Left lobe of liver (tissue), 2 donors: Measurements from ENCODE around the gene DOCK2. TPM values are rescaled to one million over a fixed set of nuclear protein-coding genes. Genes with fewer than 3 reads are reported as not detected.
"Not testable (repeated sequence)": the region's sequence is repeated elsewhere in the genome, so short reads cannot be mapped to it uniquely, and the experiment has no call there.

ENCODE experiments used
- ATAC-seq: fragments of 200-7000 bp; cut with Tn5 transposase; one replicate; pipeline ENCODE4 v1.9.1; 2020; ENCODE audit warnings: mild to moderate bottlenecking, moderate library complexity
- DNase-seq: peaks from one replicate; pipeline ENCODE4 v3.0.0-alpha.2; 2020; ENCODE audit warnings: low spot score
- total RNA-seq: library from RNA; stranded (reverse); gene quantifications from one replicate; pipeline ENCODE4 v1.2.1, GENCODE V29; 2021
- donor health status: DM: no; HTN: no; CAD: no; lungs with moderate emphysema.
- donor health status: DM: no; HTN: yes; CAD: no.

The DOCK2 gene
- total RNA-seq, 1 donor from 2014 or later = 4.1 TPM

DNA sequence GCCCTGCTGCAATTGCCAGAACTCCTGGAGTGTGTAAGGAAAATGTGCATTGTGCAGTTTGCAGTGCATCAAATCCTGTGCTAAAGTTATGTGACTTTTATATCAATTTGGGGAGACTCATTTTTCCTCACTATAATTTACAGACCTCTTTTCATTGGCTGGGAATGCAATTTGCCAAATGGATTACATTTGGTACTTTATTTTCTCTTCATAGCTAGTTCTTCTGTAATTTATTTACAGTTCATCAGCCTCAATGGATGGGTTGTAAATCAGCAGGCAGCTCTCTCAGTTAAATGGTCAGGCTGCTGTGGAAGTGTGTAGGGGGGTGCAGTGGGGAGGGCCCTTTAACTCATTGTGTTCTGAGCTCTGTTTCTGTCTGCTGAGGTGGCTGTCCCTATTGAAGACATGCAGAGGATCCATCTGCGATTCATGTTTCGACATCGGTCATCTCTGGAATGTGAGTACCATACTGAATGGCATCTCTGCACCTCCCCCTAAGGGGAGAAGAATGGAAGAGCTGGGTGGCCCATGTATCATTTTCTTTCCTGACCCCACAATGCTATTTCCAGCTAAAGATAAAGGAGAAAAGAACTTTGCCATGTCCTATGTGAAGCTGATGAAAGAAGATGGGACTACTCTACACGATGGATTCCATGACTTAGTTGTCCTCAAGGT is 74.6 kb downstream of the DOCK2 start:
- no peak for ATAC-seq
- no peak for DNase-seq

DNA sequence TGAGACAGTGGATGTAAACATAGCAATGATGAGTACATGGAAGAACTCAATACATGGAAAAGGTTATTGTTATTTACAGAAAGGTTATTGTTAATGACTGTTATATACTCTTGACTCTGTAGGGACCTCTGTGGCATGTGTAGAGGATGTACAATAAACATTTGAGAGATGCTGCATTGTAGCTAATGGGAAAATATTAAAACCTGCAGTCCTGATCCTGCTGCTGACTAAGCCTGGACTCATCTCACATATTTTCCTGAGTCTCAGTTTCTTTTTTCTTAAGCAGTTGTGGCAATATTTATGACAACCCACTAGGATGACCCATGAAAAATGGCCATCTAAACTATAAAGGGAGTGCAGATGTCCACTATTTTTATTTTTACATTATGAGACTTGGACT is 75.4 kb downstream of the DOCK2 start:
- ATAC-seq (no peak), DNase-seq (no peak)

DNA sequence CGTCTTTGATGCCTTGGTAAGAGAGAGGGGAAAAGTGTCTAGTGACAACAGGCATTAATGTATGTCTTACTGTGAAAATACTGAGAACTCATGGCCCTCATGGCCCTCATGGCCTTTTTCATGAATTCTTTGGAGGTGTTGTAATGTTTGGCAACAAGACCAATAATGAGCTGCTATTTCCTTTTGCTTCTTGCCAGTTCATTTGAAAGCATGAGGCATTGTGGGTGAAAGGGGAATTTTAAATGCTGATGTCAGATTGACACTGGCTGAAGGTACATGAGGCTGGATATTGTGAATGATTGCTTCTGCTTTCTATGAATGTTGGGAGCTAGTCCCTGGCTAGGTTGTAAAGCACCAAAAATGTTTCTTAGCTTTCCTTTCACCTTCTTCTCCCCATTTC is 79.2 kb downstream of the DOCK2 start:
- DNase-seq (no peak), ATAC-seq (no peak)

DNA sequence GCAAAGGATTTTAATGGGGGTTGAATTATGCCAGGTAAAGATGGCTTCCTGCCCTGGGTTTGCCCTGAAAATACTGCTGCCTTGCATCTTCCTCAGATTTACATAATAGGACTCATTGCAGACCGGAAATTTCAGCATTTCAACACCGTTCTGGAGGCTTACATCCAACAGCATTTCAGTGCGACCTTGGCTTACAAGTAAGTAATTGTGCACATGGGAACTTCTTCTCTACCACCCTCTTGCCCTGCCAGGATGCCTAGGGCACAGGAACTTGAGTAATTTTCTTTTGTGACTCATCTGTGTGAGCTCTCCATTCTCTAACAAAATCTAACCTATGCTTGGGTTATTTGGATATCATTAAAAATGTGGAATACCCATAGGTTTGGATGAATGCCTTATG is 80.2 kb downstream of the DOCK2 start:
- ATAC-seq (no peak), DNase-seq (no peak)

DNA sequence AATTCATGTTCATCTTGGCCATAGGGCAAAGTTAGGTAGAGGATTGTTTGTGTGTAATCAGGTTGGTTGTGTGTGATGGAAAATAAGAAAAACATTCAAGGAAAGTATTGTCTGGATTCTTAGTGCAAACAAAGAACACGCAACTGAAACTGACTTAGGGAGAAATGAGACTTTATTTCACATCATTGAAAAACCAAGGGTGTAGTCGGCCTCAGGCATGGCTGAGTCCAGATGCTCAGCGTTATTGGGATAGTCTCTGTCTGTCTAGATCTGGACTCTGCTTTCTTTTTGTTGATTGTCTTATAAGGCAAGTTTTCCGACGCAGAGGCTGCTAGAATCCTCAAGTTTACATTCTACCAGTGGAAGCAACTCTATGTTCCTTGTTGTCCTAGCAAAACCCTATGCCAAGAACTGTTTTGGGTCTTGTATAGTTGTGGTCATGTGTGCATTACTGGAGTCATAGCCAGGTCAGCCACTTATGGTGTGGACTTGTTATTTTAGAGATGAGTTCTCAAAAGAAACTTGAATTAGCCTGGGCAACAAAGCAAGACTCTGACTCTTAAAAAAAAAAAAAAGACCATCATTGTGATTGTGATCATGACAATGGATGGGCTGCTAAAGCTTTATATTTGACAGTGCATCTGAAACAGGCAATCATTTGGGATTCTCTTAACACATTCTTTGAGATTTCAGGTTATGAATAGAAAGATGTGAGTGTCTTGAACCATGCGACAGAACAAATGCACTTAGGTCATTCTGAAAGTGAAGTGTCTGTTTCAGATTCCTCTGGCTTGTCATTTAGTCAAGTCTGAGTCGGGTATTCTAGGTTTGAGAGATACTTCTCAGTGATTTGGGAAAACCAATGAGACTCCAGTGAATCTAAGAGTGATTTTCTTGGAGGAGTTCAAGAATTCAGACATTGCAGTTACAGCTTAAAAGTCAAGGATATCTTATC is 82.6 kb downstream of the DOCK2 start:
- ATAC-seq = no peak
- no peak for DNase-seq

DNA sequence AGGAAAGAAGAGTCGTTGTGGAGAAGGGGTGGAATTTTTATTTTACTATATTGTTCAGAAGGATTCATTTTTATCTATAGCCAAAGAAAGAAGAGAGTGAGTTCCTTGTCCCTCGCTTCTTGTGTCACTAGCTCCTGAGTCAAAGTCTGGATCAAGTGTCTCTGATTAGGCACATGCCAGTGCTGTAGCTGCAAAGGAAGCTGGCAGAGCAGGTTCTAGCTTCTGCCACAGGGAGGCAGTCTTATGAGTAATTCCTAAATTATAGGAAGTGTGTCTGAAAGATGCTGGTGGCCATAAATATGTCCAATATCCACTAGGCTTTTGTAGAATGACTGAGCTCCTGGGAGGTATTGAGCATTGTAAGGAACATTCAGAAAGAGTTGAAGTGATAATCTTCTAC is 84.7 kb downstream of the DOCK2 start:
- ATAC-seq (no peak), DNase-seq (no peak)

DNA sequence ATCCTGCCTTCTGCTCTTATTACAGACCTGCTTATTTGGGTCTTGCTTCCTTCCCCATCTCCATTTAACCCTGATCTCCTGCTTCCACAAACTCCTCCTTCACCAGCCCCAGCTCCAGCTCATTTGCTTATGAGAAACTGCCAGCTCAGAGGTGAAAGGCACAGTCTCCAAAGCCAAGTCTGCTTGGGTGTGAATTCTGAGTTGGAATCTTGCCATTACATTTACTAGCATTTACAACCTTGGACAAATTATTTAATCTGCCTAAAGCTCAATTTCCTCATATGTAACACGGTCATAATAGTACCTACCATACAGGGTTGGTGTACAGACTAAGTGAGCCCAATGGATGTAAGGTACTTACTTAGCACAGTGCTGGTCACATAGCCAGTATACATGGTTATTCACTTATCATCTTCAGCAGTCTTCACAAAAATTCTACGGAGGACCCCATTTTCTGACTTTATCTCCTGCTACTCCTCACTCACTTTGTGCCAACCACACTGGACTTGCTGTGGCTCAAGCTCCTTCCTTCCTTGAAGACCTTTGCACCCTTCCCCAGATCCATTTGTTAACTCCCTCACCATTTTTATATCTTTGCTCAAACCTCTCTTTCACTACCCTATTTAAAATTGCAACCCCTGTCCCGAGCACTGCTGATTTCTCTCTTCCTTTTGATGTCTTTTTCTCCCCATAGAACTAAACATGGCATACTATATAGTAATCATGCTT is 86.2 kb downstream of the DOCK2 start:
- ATAC-seq (no peak), DNase-seq (no peak)

DNA sequence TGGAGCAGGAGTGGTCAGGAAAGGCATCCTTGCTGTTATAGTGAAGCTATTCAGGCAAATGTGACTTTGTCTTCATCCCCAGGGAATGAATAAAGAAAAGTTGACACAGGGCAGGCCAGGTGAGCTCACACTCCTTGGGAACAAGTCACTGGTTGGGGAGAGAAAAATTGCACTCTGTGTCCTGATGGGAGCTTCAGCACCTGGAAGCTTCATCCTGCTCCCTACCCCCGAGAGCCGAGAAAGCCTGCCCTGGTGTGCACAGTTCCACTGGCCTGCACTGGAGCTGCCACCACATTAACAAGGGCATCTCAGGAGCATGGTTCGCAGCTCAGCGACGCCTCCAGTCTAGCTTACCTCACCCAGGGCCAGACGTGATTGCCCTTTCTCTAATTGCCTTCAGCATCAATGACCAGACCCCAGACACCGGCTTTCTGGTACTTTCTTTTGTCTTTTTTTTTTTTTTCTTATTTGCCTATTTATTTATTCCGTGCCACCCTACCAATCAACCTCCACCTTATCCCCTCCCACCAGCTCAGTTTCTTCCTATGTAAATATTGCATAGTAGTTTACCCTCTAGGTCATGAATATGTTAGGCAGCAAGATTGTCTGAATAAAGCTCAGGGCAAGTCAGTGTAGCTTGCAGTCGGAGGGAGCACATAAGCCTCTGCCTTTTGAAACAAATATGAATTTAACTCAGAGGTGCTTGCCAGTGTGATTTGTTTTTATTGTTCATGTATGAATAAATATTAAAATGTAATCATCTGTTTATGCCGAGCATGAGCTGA is 87.4 kb downstream of the DOCK2 start:
- no peak for DNase-seq
- no peak for ATAC-seq

DNA sequence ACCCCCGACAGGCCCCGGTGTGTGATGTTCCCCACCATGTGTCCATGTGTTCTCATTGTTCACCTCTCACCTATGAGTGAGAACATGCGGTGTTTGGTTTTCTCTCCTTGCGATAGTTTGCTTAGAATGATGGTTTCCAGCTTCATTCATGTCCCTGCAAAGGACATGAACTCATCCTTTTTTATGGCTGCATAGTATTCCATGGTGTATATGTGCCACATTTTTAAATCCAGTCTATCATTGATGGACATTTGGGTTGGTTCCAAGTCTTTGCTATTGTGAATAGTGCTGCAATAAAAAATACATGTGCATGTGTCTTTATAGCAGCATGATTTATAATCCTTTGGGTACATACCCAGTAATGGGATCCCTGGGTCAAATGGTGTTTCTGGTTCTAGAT is 88.6 kb downstream of the DOCK2 start:
- ATAC-seq, DNase-seq: not testable (repeated sequence)

DNA sequence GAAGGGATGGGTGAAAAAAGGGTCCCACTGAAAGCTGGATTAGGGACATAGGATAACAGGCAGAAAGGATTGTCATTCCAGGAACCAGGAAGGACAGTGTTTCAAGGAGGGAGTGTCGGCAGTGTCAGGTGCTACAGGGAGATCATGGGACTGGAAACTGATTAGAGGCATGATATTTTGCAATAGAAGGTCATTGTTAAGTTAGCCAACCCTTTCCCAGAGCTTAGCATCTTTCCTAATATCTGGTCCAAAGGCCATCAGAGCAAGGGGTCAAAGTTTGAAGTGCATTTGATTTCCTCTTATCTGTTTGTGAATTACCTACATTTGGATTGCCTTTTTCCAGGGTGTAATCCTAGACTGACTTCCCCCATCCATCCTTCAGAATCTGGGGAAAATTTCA is 91.3 kb downstream of the DOCK2 start:
- DNase-seq (no peak), ATAC-seq (peak; percentile 40)

DNA sequence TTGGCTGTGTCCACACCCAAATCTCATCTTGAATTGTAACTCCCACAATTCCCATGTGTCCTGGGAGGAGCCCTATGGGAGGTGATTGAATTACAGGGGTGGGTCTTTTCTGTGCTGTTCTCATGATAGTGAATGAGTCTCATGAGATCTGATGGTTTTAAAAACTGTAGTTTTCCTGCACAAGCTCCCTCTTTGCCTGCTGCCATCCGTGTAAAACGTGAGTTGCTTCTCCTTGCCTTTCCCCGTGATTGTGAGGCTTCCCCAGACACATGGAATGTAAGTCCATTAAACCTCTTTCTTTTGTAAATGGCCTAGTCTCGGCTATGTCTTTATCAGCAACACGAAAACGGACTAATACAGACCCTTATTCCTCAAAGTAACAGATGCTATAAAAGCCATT is 94.1 kb downstream of the DOCK2 start:
- no peak for ATAC-seq

DNA sequence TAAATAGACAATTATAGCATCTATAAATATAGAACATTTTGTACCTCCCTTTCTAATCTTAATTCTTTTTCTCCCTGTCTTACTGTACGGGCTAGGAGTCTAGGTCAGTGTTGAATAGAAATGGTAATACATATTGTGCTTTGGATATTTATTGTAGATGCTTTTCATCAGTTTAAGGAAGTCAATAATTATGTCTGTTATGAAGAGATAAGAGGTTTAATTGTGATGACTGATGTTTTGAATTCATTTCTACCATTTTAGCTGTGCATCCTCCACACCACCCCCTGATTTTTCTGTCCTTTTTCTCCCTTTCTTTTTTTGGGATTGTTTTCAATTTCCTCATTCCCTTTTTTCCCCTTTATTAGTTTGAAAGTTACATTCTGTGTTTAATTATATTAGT is 95.8 kb downstream of the DOCK2 start:
- no peak for DNase-seq
- no peak for ATAC-seq

More for the DNA sequence above, 94.1 kb downstream of the DOCK2 start:
- no peak for DNase-seq

DNA sequence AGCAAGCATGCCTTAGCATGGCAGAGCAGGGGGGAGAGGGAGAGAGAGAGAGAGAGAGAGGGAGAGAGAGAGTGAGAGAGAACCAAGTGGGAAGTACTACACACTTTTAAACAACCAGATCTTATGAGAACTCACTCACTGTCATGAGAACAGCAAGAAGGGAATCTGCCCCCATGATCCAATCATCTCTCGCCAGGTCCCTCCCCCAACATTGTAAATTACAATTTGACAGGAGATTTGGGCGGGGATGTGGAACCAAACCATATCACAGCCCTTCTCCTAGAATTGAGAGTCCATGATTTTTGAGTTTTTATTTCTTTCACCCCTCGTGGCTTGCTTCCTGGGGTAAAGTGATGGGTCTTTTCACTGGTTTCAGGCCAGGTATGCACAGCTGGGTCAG is 98.8 kb downstream of the DOCK2 start:
- no peak for ATAC-seq
- no peak for DNase-seq

DNA sequence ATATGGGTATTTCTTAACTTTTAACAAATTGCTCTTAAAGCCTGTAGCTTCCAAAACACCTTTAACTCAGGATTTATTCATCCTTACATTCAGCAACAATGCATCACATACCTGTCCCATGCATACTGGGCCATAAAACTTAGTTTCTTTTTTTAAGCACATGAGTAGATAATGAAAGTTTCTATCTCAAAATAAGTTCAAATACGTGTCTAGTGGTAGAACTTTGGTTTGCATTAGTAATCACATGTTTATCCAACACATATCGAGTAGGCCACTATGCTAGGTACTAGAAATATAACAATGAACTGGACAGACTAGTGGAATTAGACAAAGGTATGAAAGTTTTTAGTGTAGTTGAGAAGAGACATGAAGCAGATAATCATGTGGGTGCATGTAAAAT is 99.6 kb downstream of the DOCK2 start:
- ATAC-seq (no peak), DNase-seq (no peak)

DNA sequence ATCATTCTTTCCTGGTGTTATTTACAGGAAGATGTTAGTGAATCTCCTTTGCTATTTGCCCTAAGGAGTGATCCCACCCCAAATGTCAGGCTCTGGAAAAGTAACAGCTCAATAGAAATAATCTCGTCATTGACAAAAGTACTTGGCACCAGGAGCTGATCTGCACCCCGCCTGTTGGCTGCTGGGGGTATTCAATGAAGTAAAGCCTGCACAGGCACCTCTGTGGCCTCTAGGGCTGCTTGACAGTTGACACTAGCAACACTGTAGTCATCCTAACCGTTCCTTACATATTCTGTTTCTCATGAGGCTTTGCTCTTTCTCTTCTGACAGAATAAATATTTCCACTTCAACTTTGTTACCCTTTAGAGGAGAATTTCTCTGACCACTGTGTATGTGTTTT is 103.4 kb downstream of the DOCK2 start:
- DNase-seq (no peak), ATAC-seq (no peak)

DNA sequence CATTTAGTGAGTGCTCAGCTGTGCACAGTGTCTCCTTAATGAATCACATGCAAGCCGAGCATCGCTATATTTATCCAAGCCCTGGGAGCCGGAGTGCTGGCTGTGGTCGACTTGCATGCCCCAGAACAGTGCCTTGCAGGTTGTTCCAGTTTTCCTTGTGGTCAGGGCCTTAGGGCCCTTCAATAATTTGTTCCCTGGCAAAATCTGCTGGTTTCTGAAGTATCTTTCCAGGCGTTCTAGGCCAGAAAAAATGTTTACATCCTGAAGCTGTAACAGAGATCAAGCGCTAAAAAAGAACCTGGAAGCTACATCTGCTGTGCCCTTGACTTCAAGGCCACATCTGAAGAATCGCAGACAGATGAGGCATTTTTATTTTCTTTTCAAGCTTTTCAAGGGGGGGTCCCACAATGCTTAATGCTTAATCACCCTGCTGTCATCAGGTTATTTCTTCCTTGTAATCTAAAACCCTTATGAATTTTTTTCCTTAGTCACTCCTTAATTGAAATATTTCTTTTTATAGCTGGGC is 105.8 kb downstream of the DOCK2 start:
- ATAC-seq (no peak), DNase-seq (no peak)

DNA sequence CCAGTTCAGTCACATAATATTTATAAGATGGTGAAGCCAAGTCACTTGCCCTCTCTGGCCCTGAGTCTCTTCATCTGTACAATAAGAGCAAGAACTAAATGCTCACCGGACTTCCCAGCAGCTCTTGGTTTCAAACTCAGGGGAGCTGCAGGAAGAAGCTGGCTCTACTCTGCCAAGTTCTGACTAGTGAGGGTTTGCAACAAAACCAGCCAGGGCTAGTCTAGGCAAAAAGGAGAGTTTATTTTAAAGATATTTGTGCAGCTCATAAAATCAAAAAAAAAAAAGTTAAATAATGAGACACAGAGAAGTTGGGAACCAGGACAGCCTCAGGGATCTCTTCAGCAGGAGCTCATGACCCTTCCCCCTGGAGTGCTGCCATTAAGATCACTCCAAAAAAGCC is 107.3 kb downstream of the DOCK2 start:
- DNase-seq (no peak), ATAC-seq (no peak)

DNA sequence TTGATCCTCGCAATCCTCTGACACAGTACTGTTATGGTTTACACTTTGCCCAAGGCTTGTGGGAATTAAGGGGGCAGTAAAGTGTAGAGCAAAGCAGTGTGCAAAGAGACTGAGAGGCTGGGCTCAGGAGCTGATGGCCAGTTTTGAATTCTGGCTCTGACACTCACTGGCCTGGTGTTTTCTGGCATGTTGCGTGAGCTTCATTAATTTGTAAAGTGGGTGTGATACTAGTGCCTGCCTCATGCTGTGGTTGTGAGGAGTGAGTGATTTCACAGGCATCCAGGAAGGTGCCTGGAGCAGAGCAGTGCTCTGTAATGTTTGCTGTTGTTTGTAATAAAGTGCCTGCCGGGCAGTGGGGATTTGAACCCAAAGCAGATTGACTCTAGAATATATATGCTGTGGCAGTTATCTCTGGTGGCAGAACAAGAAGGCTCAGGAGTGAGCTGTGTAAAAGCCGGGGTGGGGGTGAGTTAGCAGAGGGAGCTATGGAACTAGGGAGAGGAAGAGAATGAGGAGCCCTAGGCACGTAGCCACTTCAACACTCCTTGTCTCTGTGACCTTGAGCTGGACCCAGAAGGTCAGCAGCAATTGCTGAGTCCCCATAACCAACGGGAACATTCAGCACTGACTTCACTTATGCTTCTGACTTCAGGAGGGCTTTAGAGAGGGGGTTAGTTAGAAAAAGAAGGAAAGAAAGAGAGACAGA is 108.5 kb downstream of the DOCK2 start:
- no peak for DNase-seq
- no peak for ATAC-seq

DNA sequence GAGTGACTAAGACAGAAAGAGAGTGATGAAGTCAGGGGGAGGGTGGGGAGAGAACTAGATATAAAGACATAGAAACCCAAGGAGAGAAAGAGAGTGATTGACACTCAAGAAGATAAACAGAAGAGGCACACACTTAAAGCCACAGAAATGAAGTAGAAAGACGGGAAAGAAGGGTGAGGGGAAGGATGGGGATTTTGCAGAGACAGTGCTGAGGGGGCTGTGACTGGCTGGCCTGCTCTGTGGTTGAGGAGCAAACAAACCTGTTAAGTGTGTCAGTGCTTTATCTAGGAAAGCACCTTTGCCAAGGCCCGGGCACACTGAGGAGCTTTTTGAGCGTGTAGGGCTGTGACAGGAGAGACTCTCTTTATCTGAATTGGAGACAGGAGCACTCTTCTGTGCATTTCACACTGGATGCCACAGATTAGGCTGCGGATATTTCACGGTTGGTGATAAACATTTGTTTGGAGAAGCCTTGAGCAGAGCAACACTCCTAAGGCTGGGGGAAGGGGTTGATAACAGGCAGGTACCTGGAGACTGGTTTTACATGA is 109.1 kb downstream of the DOCK2 start:
- ATAC-seq = no peak
- no peak for DNase-seq

DNA sequence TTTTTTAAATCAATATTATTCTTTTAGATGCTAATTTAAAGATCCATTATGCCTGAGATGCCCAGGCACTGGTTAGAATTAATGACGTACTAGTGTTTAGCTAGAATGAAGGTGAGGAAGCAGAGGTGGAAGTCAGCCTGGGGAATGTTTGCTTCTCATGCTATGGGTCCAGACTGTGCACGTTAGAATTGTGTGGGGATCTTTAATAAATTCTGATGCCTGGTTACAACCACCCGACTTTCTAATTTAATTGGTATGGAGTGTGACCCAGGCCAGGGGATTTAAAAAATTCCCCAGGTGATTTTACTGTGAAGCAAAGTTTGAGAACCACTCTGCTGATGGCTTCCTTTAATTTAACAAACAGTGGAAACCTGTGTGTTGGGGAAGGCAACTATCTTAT is 111.1 kb downstream of the DOCK2 start:
- ATAC-seq (no peak), DNase-seq (no peak)
